ENCODE data around the gene ENGASE. TPM values are rescaled to one million over a fixed set of nuclear protein-coding genes. Genes with fewer than 3 reads are reported as not detected.

Gene ENGASE
- total and polyA plus RNA-seq, 2 of the 4 experiments (the other 2 are of a cell fraction) = 3.9 to 12.1 TPM

DNA sequence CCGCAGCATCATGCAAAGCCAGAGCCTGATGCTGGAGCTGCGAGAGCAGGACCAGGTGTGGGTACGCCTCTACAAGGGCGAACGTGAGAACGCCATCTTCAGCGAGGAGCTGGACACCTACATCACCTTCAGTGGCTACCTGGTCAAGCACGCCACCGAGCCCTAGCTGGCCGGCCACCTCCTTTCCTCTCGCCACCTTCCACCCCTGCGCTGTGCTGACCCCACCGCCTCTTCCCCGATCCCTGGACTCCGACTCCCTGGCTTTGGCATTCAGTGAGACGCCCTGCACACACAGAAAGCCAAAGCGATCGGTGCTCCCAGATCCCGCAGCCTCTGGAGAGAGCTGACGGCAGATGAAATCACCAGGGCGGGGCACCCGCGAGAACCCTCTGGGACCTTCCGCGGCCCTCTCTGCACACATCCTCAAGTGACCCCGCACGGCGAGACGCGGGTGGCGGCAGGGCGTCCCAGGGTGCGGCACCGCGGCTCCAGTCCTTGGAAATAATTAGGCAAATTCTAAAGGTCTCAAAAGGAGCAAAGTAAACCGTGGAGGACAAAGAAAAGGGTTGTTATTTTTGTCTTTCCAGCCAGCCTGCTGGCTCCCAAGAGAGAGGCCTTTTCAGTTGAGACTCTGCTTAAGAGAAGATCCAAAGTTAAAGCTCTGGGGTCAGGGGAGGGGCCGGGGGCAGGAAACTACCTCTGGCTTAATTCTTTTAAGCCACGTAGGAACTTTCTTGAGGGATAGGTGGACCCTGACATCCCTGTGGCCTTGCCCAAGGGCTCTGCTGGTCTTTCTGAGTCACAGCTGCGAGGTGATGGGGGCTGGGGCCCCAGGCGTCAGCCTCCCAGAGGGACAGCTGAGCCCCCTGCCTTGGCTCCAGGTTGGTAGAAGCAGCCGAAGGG lies 26.4 kb upstream of the ENGASE start:
- H3K4me2 ChIP-seq (ENCODE audit: low read depth, low read length) = no peak overlapping the region
- no peaks in the 10 kb centered on the region for H3K79me1 ChIP-seq (ENCODE audit: low read depth in 1 of 2, low read length in 2 of 2)
- H4K20me1 ChIP-seq (ENCODE audit: insufficient read depth, low read length) = no peaks in the 10 kb centered on the region; the same call in 1 of the 2 replicates
- no peak overlapping the region for H2AFZ ChIP-seq (replicated peaks; ENCODE audit: low read length, poor library complexity)
- H3K14ac ChIP-seq (replicated peaks; ENCODE audit: low read depth, low read length) = no peak overlapping the region
- H3K56ac ChIP-seq (ENCODE audit: extremely low read depth, insufficient read depth, low read length) = no peak overlapping the region
- BruUV-seq (replicated peaks) = no TSS peak
- WGBS, 2 experiments (ENCODE audit: extremely low coverage in 2 of 2, insufficient read length in 1 of 2) = 91% methylated on average over 10 of the region's 41 CpGs; no CpG with 5 or more reads in 1 of the 2 experiments
- no peak overlapping the region for H4K5ac ChIP-seq (ENCODE audit: low read depth, low read length)
- H3K9me1 ChIP-seq (ENCODE audit: insufficient read depth, low read length) = peaks cover 8% of the 10 kb centered on the region
- POLR2A ChIA-PET (ENCODE audit: unreplicated experiment) = no interaction called here
- H3K4me3 ChIP-seq (ENCODE audit: insufficient read depth, low read depth, low read length) = no peak overlapping the region
- CTCF ChIA-PET = interaction anchor here (1.4 kb wide), 1 partner anchor 17 kb away, joined by 3 read pairs; no protein-coding TSS in a partner anchor
- H3K9ac ChIP-seq (ENCODE audit: low read depth, low read length) = no peak overlapping the region
- H3K4ac ChIP-seq (ENCODE audit: low read depth, low read length) = no peak overlapping the region
- intact Hi-C loops (cut with micrococcal nuclease) (loop anchor here (5.0 kb wide), 1 partner anchor 344 kb away; no protein-coding TSS in a partner anchor), in situ Hi-C loops (cut with MboI; ENCODE audit: low sequenced_read_pairs) (no loop called here), dilution Hi-C loops (cut with HindIII; ENCODE audit: low sequenced_read_pairs, unreplicated experiment) (no loop called here)
- no peak overlapping the region for H4K91ac ChIP-seq (ENCODE audit: insufficient read depth, low read depth, low read length)
- no peak overlapping the region for H3K18ac ChIP-seq (ENCODE audit: low read depth, low read length)
- H3K23ac ChIP-seq (ENCODE audit: low read depth, low read length) = no peak overlapping the region
- peaks cover 8% of the 10 kb centered on the region; the same call in 1 of the 2 replicates for H3K36me3 ChIP-seq (ENCODE audit: control insufficient read depth, insufficient read depth, low read length)
- no peak overlapping the region for H4K8ac ChIP-seq (ENCODE audit: low read depth in 2 of 2, low read length in 2 of 2)
- no peak for DNase-seq
- no peak for ATAC-seq (ENCODE audit: low read depth)
- H2BK5ac ChIP-seq (ENCODE audit: low read depth, low read length, poor library complexity, severe bottlenecking) = no peak overlapping the region
- no peaks in the 10 kb centered on the region for H3K9me3 ChIP-seq (ENCODE audit: control insufficient read depth, insufficient read depth, low read length)
- H3K4me1 ChIP-seq (ENCODE audit: control insufficient read depth, insufficient read depth, low read length) = no peaks in the 10 kb centered on the region
- H2AK5ac ChIP-seq (ENCODE audit: low read depth, low read length) = no peak overlapping the region
- H3K27me3 ChIP-seq (ENCODE audit: control insufficient read depth, insufficient read depth, low read length) = no peaks in the 10 kb centered on the region; the same call in 1 of the 2 replicates
- H3K27ac ChIP-seq (ENCODE audit: insufficient read depth, low read length) = no peak overlapping the region
- H2BK15ac ChIP-seq (ENCODE audit: low read depth, low read length) = no peak overlapping the region
- no peak overlapping the region for H2AK9ac ChIP-seq (replicated peaks; ENCODE audit: low read depth, low read length, poor library complexity)
- no peak overlapping the region for H2BK120ac ChIP-seq (ENCODE audit: low read depth, low read length)
- no peak overlapping the region for H2BK20ac ChIP-seq (ENCODE audit: low read depth, low read length)
- TF ChIP-seq FOS (IDR thresholded peaks at IDR 0.05; ENCODE audit: low read depth, low read length) (no peak), RAD21 (IDR thresholded peaks at IDR 0.05; ENCODE audit: low read length) (no peak), BHLHE40 (IDR thresholded peaks at IDR 0.05; ENCODE audit: low read depth, low read length) (no peak), CHD1 (IDR thresholded peaks at IDR 0.05; ENCODE audit: low read depth, low read length) (no peak), RFX5 (IDR thresholded peaks at IDR 0.05; ENCODE audit: low read depth, low read length) (no peak), SMC3 (IDR thresholded peaks at IDR 0.05; ENCODE audit: low read depth, low read length) (no peak), POLR2A (IDR thresholded peaks at IDR 0.05; ENCODE audit: low read depth, low read length) (no peak), NFE2L2 (IDR thresholded peaks at IDR 0.05; ENCODE audit: low read depth, low read length) (no peak), MAZ (IDR thresholded peaks at IDR 0.05; ENCODE audit: borderline replicate concordance, low read depth, low read length) (no peak), MAFK (IDR thresholded peaks at IDR 0.05; ENCODE audit: low read depth, low read length) (no peak), CEBPB (IDR thresholded peaks at IDR 0.05; ENCODE audit: low read depth, low read length) (no peak)
- TF ChIP-seq, protein P1, sequence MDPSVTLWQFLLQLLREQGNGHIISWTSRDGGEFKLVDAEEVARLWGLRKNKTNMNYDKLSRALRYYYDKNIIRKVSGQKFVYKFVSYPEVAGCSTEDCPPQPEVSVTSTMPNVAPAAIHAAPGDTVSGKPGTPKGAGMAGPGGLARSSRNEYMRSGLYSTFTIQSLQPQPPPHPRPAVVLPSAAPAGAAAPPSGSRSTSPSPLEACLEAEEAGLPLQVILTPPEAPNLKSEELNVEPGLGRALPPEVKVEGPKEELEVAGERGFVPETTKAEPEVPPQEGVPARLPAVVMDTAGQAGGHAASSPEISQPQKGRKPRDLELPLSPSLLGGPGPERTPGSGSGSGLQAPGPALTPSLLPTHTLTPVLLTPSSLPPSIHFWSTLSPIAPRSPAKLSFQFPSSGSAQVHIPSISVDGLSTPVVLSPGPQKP (IDR thresholded peaks at IDR 0.05; ENCODE audit: borderline replicate concordance, low read depth, low read length) = no peak
- TF ChIP-seq, protein P2, sequence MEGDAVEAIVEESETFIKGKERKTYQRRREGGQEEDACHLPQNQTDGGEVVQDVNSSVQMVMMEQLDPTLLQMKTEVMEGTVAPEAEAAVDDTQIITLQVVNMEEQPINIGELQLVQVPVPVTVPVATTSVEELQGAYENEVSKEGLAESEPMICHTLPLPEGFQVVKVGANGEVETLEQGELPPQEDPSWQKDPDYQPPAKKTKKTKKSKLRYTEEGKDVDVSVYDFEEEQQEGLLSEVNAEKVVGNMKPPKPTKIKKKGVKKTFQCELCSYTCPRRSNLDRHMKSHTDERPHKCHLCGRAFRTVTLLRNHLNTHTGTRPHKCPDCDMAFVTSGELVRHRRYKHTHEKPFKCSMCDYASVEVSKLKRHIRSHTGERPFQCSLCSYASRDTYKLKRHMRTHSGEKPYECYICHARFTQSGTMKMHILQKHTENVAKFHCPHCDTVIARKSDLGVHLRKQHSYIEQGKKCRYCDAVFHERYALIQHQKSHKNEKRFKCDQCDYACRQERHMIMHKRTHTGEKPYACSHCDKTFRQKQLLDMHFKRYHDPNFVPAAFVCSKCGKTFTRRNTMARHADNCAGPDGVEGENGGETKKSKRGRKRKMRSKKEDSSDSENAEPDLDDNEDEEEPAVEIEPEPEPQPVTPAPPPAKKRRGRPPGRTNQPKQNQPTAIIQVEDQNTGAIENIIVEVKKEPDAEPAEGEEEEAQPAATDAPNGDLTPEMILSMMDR (conservative IDR thresholded peaks at IDR 0.05; ENCODE audit: low read depth, low read length) = no peak
- TF ChIP-seq, protein P3, sequence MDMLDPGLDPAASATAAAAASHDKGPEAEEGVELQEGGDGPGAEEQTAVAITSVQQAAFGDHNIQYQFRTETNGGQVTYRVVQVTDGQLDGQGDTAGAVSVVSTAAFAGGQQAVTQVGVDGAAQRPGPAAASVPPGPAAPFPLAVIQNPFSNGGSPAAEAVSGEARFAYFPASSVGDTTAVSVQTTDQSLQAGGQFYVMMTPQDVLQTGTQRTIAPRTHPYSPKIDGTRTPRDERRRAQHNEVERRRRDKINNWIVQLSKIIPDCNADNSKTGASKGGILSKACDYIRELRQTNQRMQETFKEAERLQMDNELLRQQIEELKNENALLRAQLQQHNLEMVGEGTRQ (IDR thresholded peaks at IDR 0.05; ENCODE audit: low read depth, low read length) = no peak
